Thymus (tissue), 11 donors: Measurements from ENCODE around the gene DNPH1. TPM values are rescaled to one million over a fixed set of nuclear protein-coding genes. Genes with fewer than 3 reads are reported as not detected.

Experiments
- DNase-seq, 9 donors: peaks; one replicate each; pipeline ENCODE4 v3.0.0-alpha.2; 2013; ENCODE audit warnings: low spot score in 9 of 9, low read depth in 6 of 9, missing footprints in 1 of 9
- H3K27ac ChIP-seq, 2 donors: one replicate each; pipeline ENCODE4 v1.5.1; 2013; ENCODE audit warnings: control low read depth in 1 of 2, low read depth in 1 of 2, low read length in 1 of 2, mild to moderate bottlenecking in 1 of 2, moderate library complexity in 1 of 2
- H3K27me3 ChIP-seq, 2 donors: one replicate each; pipeline ENCODE4 v1.5.1; 2013; ENCODE audit warnings: low read length in 1 of 2; ENCODE audit not compliant: control insufficient read depth in 2 of 2, insufficient read depth in 1 of 2
- H3K36me3 ChIP-seq, 2 donors: one replicate each; pipeline ENCODE4 v1.5.1; 2013; ENCODE audit warnings: low read length in 1 of 2, mild to moderate bottlenecking in 1 of 2, moderate library complexity in 1 of 2; ENCODE audit not compliant: control insufficient read depth in 2 of 2, insufficient read depth in 2 of 2
- H3K4me1 ChIP-seq, 2 donors: one replicate each; pipeline ENCODE4 v1.5.1; 2013; ENCODE audit warnings: low read length in 2 of 2; ENCODE audit not compliant: control insufficient read depth in 2 of 2, insufficient read depth in 2 of 2
- H3K4me3 ChIP-seq, 2 donors: one replicate each; pipeline ENCODE4 v1.5.1; 2013; ENCODE audit warnings: low read length in 2 of 2, control low read depth in 1 of 2, mild to moderate bottlenecking in 1 of 2
- H3K9me3 ChIP-seq, 2 donors: one replicate each; pipeline ENCODE4 v1.5.1; 2013; ENCODE audit warnings: low read length in 1 of 2, mild to moderate bottlenecking in 1 of 2; ENCODE audit not compliant: control insufficient read depth in 2 of 2, insufficient read depth in 1 of 2
- WGBS: extraction: QIAGEN DNeasy Blood & Tissue Kit; methylation state at CpG from one replicate; pipeline ENCODE4 v1.1.7; 2013; 5-methylcytosine and 5-hydroxymethylcytosine counted together
- polyA plus RNA-seq: library from polyadenylated mRNA; stranded (reverse); fragments of 200-250 nt; gene quantifications from one replicate; pipeline ENCODE4 v1.2.3, GENCODE V29; 2013
- total RNA-seq: library from RNA; stranded (reverse); fragments of 120-200 nt; gene quantifications from one replicate; pipeline ENCODE4 v1.2.4, GENCODE V29; 2013
- donor health status: healthy.

Gene DNPH1
- total and polyA plus RNA-seq, 2 donors = 46.7 to 58.9 TPM

DNA sequence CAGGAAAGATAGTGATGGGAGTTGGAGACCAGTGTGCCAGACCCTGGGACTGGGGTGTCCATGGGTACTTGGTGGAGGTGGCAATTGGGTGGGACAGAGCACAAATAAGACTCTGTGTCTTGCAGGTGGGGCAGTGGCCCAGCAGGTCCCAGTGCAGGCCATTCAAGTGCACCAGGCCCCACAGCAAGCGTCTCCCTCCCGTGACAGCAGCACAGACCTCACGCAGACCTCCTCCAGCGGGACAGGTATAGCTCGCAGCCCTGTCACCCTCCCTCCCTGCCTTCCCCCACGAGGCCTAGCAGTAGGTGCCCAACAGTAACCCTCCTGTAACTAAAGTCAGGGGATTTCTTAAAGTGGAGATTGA is 52.9 kb downstream of the DNPH1 start:
- H3K4me1 ChIP-seq = peaks cover 22 to 40% of the 10 kb centered on the region in 2 donors
- no peak overlapping the region for H3K4me3 ChIP-seq
- H3K9me3 ChIP-seq = peaks cover 0 to 4% of the 10 kb centered on the region in 2 donors
- 97% methylated on average over 6 of the region's 6 CpGs for WGBS
- H3K27ac ChIP-seq = no peak overlapping the region
- no peak for DNase-seq
- H3K36me3 ChIP-seq = peaks cover 38 to 50% of the 10 kb centered on the region in 2 donors
- H3K27me3 ChIP-seq = no peaks in the 10 kb centered on the region

DNA sequence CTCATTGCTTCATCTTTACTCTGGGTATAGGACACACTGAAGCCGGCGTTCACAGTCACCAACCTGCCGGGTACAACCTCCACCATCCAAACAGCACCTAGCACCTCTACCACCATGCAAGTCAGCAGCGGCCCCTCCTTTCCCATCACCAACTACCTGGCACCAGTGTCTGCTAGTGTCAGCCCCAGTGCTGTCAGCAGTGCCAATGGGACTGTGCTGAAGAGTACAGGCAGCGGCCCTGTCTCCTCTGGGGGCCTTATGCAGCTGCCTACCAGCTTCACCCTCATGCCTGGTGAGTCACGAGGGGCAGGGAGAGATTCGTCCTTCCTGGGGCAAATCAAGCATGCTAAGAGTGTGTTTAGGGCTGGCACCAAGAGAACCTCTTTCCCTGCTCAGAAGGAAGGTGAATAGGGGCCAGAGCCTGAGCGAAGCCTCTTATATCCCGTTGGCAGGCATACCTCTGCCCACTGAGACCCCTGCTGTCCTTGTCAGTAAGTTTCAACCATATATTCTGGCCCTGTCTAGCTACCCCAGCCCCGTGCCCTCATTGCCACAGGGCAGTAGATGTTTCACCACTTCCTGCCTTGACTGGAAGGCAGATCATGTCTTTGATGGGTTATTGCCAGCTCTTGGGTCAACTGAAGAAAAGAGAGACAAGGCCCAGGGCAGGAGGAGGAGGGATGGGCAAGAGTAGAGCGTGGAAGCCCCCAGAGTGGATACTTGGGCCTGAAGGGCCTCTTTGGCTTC is 53.4 kb downstream of the DNPH1 start:
- 98% methylated on average over 11 of the region's 11 CpGs for WGBS
- no peak for DNase-seq
- Histone ChIP-seq H3K27ac (no peak overlapping the region), H3K36me3 (peaks cover 38 to 50% of the 10 kb centered on the region in 2 donors), H3K4me3 (no peak overlapping the region), H3K9me3 (peaks cover 0 to 5% of the 10 kb centered on the region in 2 donors), H3K4me1 (peaks cover 20 to 37% of the 10 kb centered on the region in 2 donors), H3K27me3 (no peaks in the 10 kb centered on the region)

Other genes with a start within 250 kb of the DNPH1 start
- 45.8 TPM for gene PPP2R5D, start 244.9 kb downstream of the DNPH1 start, total RNA-seq
- 25.0 TPM for gene PPP2R5D, start 244.9 kb downstream of the DNPH1 start, polyA plus RNA-seq
- gene MEA1, start 215.5 kb downstream of the DNPH1 start, total RNA-seq = 101 TPM
- 72.3 TPM for gene MEA1, start 215.5 kb downstream of the DNPH1 start, polyA plus RNA-seq
- 73.8 TPM for gene KLHDC3, start 215.2 kb downstream of the DNPH1 start, total RNA-seq
- gene KLHDC3, start 215.2 kb downstream of the DNPH1 start, polyA plus RNA-seq = 87.0 TPM
- 64.6 TPM for gene RRP36, start 207.9 kb downstream of the DNPH1 start, total RNA-seq
- gene RRP36, start 207.9 kb downstream of the DNPH1 start, polyA plus RNA-seq = 50.1 TPM
- gene CUL7, start 175.6 kb downstream of the DNPH1 start, total RNA-seq = 9.4 TPM
- gene CUL7, start 175.6 kb downstream of the DNPH1 start, polyA plus RNA-seq = 5.5 TPM
- 28.0 TPM for gene MRPL2, start 170.0 kb downstream of the DNPH1 start, total RNA-seq
- 49.9 TPM for gene MRPL2, start 170.0 kb downstream of the DNPH1 start, polyA plus RNA-seq
- 20.3 TPM for gene KLC4, start 169.8 kb downstream of the DNPH1 start, total RNA-seq
- 27.1 TPM for gene KLC4, start 169.8 kb downstream of the DNPH1 start, polyA plus RNA-seq
- 48.1 TPM for gene PTK7, start 153.2 kb downstream of the DNPH1 start, total RNA-seq
- 101 TPM for gene PTK7, start 153.2 kb downstream of the DNPH1 start, polyA plus RNA-seq
- gene SRF, start 58.2 kb downstream of the DNPH1 start, total RNA-seq = 18.1 TPM
- gene SRF, start 58.2 kb downstream of the DNPH1 start, polyA plus RNA-seq = 25.5 TPM
- 25.3 TPM for gene CUL9, start 47.3 kb downstream of the DNPH1 start, total RNA-seq
- 119 TPM for gene CUL9, start 47.3 kb downstream of the DNPH1 start, polyA plus RNA-seq
- gene TTBK1, start 14.0 kb upstream of the DNPH1 start, total RNA-seq = 0.05 TPM
- 0.09 TPM for gene TTBK1, start 14.0 kb upstream of the DNPH1 start, polyA plus RNA-seq
- gene SLC22A7, start 68.8 kb upstream of the DNPH1 start, total RNA-seq = 0.09 TPM
- 0.16 TPM for gene SLC22A7, start 68.8 kb upstream of the DNPH1 start, polyA plus RNA-seq
- gene CRIP3, start 79.3 kb upstream of the DNPH1 start, total RNA-seq = 0.61 TPM
- gene CRIP3, start 79.3 kb upstream of the DNPH1 start, polyA plus RNA-seq = 11.0 TPM
- gene ZNF318, start 140.2 kb upstream of the DNPH1 start, total RNA-seq = 8.0 TPM
- gene ZNF318, start 140.2 kb upstream of the DNPH1 start, polyA plus RNA-seq = 9.2 TPM
- gene ABCC10, start 198.1 kb upstream of the DNPH1 start, total RNA-seq = 8.9 TPM
- gene ABCC10, start 198.1 kb upstream of the DNPH1 start, polyA plus RNA-seq = 47.6 TPM
- gene DLK2, start 226.1 kb upstream of the DNPH1 start, total RNA-seq = 1.5 TPM
- 10.0 TPM for gene DLK2, start 226.1 kb upstream of the DNPH1 start, polyA plus RNA-seq
- gene TJAP1, start 248.1 kb upstream of the DNPH1 start, total RNA-seq = 10.1 TPM
- gene TJAP1, start 248.1 kb upstream of the DNPH1 start, polyA plus RNA-seq = 32.1 TPM